GM23338 (cell line): Measurements from ENCODE around the gene TNFRSF19. TPM values are rescaled to one million over a fixed set of nuclear protein-coding genes. Genes with fewer than 3 reads are reported as not detected.

Source experiments
- ATAC-seq: fragments of 200-7000 bp; cut with Tn5 transposase; 3 replicates; pipeline ENCODE4 v1.9.1; 2020
- DNase-seq: peaks from one replicate; pipeline ENCODE4 v3.0.0-alpha.2; 2015; ENCODE audit warnings: low spot score
- H2AFZ ChIP-seq: fragments of 200-600 bp; sonication (generic); 2 replicates; pipeline ENCODE4 v1.8.0; 2016; ENCODE audit warnings: antibody characterized with exemption, mild to moderate bottlenecking, moderate library complexity
- H3F3A ChIP-seq: fragments of 200-600 bp; sonication (generic); replicated peaks from 2 replicates; pipeline ENCODE4 v1.8.0; 2017; ENCODE audit warnings: antibody characterized with exemption, mixed run types, low read depth
- H3K27ac ChIP-seq: fragments of 200-600 bp; sonication (generic); 2 replicates; pipeline ENCODE4 v1.6.1; 2016; ENCODE audit warnings: low read depth
- H3K27me3 ChIP-seq: fragments of 200-600 bp; sonication (generic); 2 replicates; pipeline ENCODE4 v1.8.0; 2016; ENCODE audit warnings: mild to moderate bottlenecking, mixed run types, moderate library complexity; ENCODE audit not compliant: insufficient read depth
- H3K36me3 ChIP-seq: fragments of 200-600 bp; sonication (generic); 2 replicates; pipeline ENCODE4 v1.8.0; 2016; ENCODE audit warnings: mild to moderate bottlenecking; ENCODE audit not compliant: insufficient read depth
- H3K4me1 ChIP-seq: fragments of 200-600 bp; sonication (generic); 2 replicates; pipeline ENCODE4 v1.8.0; 2016; ENCODE audit warnings: mild to moderate bottlenecking, moderate library complexity; ENCODE audit not compliant: insufficient read depth
- H3K4me2 ChIP-seq: fragments of 200-600 bp; sonication (generic); 2 replicates; pipeline ENCODE4 v1.7.1; 2017; ENCODE audit warnings: mixed run types
- H3K4me3 ChIP-seq: fragments of 200-600 bp; sonication (generic); 2 replicates; pipeline ENCODE4 v1.6.1; 2016; ENCODE audit warnings: mixed run types
- H3K79me2 ChIP-seq: fragments of 200-600 bp; sonication (generic); replicated peaks from 2 replicates; pipeline ENCODE4 v1.8.0; 2017; ENCODE audit warnings: mild to moderate bottlenecking; ENCODE audit not compliant: insufficient read depth
- H3K9me2 ChIP-seq: fragments of 200-600 bp; sonication (generic); 2 replicates; pipeline ENCODE4 v1.8.0; 2017; ENCODE audit not compliant: insufficient read depth
- H4K20me1 ChIP-seq: fragments of 200-600 bp; sonication (generic); replicated peaks from 2 replicates; pipeline ENCODE4 v1.8.0; 2017; ENCODE audit warnings: mild to moderate bottlenecking; ENCODE audit not compliant: insufficient read depth
- H3K27ac Mint-ChIP-seq: 2 replicates; pipeline ENCODE4 v1.8.0; 2020; ENCODE audit warnings: inconsistent platforms, mild to moderate bottlenecking, moderate library complexity, mixed read lengths
- H3K27me3 Mint-ChIP-seq: 3 replicates; pipeline ENCODE4 v1.8.0; 2022; ENCODE audit warnings: low read depth, mild to moderate bottlenecking, moderate library complexity, mixed read lengths, inconsistent platforms; ENCODE audit not compliant: insufficient read depth, poor library complexity
- H3K36me3 Mint-ChIP-seq: 3 replicates; pipeline ENCODE4 v1.8.0; 2021; ENCODE audit warnings: low read depth, mild to moderate bottlenecking, inconsistent platforms, moderate library complexity, mixed read lengths
- H3K4me1 Mint-ChIP-seq: 3 replicates; pipeline ENCODE4 v1.8.0; 2020; ENCODE audit warnings: mild to moderate bottlenecking, inconsistent platforms, mixed read lengths
- H3K4me3 Mint-ChIP-seq: 3 replicates; pipeline ENCODE4 v1.8.0; 2021; ENCODE audit warnings: moderate library complexity, mild to moderate bottlenecking, inconsistent platforms, mixed read lengths
- H3K9me3 Mint-ChIP-seq: 3 replicates; pipeline ENCODE4 v1.8.0; 2020; ENCODE audit warnings: moderate library complexity, mild to moderate bottlenecking, inconsistent platforms, mixed read lengths
- CREB1 ChIP-seq: fragments of 250-450 bp; sonication (Bioruptor Pico); IDR thresholded peaks from 2 replicates; pipeline ENCODE4 v1.5.0; 2020; ENCODE audit warnings: low read depth, mild to moderate bottlenecking, moderate library complexity
- ETS1 ChIP-seq: IDR thresholded peaks from 2 replicates; pipeline ENCODE4 v1.6.1; 2016; ENCODE audit warnings: antibody characterized with exemption
- EZH2phosphoT487 ChIP-seq: fragments of 200-600 bp; sonication (generic); IDR thresholded peaks from one replicate; pipeline ENCODE4 v1.8.1; 2018; ENCODE audit warnings: antibody characterized with exemption; ENCODE audit not compliant: unreplicated experiment
- JUNB ChIP-seq: IDR thresholded peaks from one replicate; pipeline ENCODE4 v1.6.1; 2016; ENCODE audit warnings: antibody characterized with exemption; ENCODE audit not compliant: unreplicated experiment
- NANOG ChIP-seq: IDR thresholded peaks from 2 replicates; pipeline ENCODE4 v1.6.1; 2016; ENCODE audit warnings: antibody characterized with exemption, borderline replicate concordance
- POLR2AphosphoS5 ChIP-seq: IDR thresholded peaks from 2 replicates; pipeline ENCODE4 v1.6.1; 2016; ENCODE audit warnings: antibody characterized with exemption, low read depth
- REST ChIP-seq: IDR thresholded peaks from one replicate; pipeline ENCODE4 v1.6.1; 2018; ENCODE audit warnings: antibody characterized with exemption; ENCODE audit not compliant: unreplicated experiment
- ZNF114 ChIP-seq: fragments of 250-450 bp; sonication (Bioruptor Pico); IDR thresholded peaks from 2 replicates; pipeline ENCODE4 v1.5.0; 2020; ENCODE audit warnings: mild to moderate bottlenecking, moderate library complexity
- ZNF331 ChIP-seq: fragments of 250-450 bp; sonication (Bioruptor Pico); IDR thresholded peaks from 2 replicates; pipeline ENCODE4 v1.5.0; 2020; ENCODE audit warnings: low read depth, mild to moderate bottlenecking, moderate library complexity
- polyA plus RNA-seq: library from polyadenylated mRNA; unstranded; fragments of >200 nt; fragmentation: Nextera tagmentation; extraction: Ambion mirVana; gene quantifications from 2 replicates; pipeline ENCODE4 v1.2.1, GENCODE V29; 2016
- total RNA-seq: library from RNA; depleted of rRNA; stranded (reverse); fragments of >200 nt; shearing (Covaris generic); gene quantifications from 2 replicates; pipeline ENCODE4 v1.2.3, GENCODE V29; 2014
- TF ChIP-seq, protein P1 (sequence below), 2 experiments: fragments of 200-600 bp in 1 of 2; sonication (generic) in 1 of 2; conservative IDR thresholded peaks; 2 replicates each; pipeline versions ENCODE4 v1.5.1 to v1.6.1; 2016 to 2017; ENCODE audit warnings: antibody characterized with exemption in 2 of 2, low read depth in 2 of 2, mild to moderate bottlenecking in 2 of 2, moderate library complexity in 1 of 2
- TF ChIP-seq, protein P2 (sequence below): fragments of 250-450 bp; sonication (Bioruptor Pico); IDR thresholded peaks from 2 replicates; pipeline ENCODE4 v1.5.0; 2020; ENCODE audit warnings: mild to moderate bottlenecking, moderate library complexity

TNFRSF19 gene
- total and polyA plus RNA-seq, 2 experiments from 2014 or later, result 0.21 to 0.35 TPM

GRCh38 chr13:23561261-23561660, 9.0 kb upstream of the TNFRSF19 start:
- H3K4me2 ChIP-seq, result no peak overlapping the region
- no peaks in the 10 kb centered on the region for H3K9me2 ChIP-seq
- H3K4me3 ChIP-seq, result no peak overlapping the region
- H3K27me3 ChIP-seq, result no peaks in the 10 kb centered on the region
- H3K36me3 Mint-ChIP-seq, result no peaks in the 10 kb centered on the region
- 0 out of 2 replicates have a peak, but pooled peaks cover 3% of the 10 kb centered on the region for H3F3A ChIP-seq
- no peaks in the 10 kb centered on the region for H3K4me1 ChIP-seq
- no peaks in the 10 kb centered on the region for H3K9me3 Mint-ChIP-seq
- no peak overlapping the region for H3K4me3 Mint-ChIP-seq
- H3K79me2 ChIP-seq, result no peaks in the 10 kb centered on the region
- TF ChIP-seq ZNF114 (CRISPR knock-in tag) (no peak), NANOG (no peak), ZNF331 (CRISPR knock-in tag) (no peak), POLR2AphosphoS5 (no peak), JUNB (no peak), CREB1 (no peak), REST (no peak), EZH2phosphoT487 (no peak), ETS1 (no peak)
- TF ChIP-seq, protein P1, sequence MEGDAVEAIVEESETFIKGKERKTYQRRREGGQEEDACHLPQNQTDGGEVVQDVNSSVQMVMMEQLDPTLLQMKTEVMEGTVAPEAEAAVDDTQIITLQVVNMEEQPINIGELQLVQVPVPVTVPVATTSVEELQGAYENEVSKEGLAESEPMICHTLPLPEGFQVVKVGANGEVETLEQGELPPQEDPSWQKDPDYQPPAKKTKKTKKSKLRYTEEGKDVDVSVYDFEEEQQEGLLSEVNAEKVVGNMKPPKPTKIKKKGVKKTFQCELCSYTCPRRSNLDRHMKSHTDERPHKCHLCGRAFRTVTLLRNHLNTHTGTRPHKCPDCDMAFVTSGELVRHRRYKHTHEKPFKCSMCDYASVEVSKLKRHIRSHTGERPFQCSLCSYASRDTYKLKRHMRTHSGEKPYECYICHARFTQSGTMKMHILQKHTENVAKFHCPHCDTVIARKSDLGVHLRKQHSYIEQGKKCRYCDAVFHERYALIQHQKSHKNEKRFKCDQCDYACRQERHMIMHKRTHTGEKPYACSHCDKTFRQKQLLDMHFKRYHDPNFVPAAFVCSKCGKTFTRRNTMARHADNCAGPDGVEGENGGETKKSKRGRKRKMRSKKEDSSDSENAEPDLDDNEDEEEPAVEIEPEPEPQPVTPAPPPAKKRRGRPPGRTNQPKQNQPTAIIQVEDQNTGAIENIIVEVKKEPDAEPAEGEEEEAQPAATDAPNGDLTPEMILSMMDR (conservative IDR thresholded peaks at IDR 0.05; ENCODE audit: low read depth in 2 of 2), result no peak
- TF ChIP-seq, protein P2, sequence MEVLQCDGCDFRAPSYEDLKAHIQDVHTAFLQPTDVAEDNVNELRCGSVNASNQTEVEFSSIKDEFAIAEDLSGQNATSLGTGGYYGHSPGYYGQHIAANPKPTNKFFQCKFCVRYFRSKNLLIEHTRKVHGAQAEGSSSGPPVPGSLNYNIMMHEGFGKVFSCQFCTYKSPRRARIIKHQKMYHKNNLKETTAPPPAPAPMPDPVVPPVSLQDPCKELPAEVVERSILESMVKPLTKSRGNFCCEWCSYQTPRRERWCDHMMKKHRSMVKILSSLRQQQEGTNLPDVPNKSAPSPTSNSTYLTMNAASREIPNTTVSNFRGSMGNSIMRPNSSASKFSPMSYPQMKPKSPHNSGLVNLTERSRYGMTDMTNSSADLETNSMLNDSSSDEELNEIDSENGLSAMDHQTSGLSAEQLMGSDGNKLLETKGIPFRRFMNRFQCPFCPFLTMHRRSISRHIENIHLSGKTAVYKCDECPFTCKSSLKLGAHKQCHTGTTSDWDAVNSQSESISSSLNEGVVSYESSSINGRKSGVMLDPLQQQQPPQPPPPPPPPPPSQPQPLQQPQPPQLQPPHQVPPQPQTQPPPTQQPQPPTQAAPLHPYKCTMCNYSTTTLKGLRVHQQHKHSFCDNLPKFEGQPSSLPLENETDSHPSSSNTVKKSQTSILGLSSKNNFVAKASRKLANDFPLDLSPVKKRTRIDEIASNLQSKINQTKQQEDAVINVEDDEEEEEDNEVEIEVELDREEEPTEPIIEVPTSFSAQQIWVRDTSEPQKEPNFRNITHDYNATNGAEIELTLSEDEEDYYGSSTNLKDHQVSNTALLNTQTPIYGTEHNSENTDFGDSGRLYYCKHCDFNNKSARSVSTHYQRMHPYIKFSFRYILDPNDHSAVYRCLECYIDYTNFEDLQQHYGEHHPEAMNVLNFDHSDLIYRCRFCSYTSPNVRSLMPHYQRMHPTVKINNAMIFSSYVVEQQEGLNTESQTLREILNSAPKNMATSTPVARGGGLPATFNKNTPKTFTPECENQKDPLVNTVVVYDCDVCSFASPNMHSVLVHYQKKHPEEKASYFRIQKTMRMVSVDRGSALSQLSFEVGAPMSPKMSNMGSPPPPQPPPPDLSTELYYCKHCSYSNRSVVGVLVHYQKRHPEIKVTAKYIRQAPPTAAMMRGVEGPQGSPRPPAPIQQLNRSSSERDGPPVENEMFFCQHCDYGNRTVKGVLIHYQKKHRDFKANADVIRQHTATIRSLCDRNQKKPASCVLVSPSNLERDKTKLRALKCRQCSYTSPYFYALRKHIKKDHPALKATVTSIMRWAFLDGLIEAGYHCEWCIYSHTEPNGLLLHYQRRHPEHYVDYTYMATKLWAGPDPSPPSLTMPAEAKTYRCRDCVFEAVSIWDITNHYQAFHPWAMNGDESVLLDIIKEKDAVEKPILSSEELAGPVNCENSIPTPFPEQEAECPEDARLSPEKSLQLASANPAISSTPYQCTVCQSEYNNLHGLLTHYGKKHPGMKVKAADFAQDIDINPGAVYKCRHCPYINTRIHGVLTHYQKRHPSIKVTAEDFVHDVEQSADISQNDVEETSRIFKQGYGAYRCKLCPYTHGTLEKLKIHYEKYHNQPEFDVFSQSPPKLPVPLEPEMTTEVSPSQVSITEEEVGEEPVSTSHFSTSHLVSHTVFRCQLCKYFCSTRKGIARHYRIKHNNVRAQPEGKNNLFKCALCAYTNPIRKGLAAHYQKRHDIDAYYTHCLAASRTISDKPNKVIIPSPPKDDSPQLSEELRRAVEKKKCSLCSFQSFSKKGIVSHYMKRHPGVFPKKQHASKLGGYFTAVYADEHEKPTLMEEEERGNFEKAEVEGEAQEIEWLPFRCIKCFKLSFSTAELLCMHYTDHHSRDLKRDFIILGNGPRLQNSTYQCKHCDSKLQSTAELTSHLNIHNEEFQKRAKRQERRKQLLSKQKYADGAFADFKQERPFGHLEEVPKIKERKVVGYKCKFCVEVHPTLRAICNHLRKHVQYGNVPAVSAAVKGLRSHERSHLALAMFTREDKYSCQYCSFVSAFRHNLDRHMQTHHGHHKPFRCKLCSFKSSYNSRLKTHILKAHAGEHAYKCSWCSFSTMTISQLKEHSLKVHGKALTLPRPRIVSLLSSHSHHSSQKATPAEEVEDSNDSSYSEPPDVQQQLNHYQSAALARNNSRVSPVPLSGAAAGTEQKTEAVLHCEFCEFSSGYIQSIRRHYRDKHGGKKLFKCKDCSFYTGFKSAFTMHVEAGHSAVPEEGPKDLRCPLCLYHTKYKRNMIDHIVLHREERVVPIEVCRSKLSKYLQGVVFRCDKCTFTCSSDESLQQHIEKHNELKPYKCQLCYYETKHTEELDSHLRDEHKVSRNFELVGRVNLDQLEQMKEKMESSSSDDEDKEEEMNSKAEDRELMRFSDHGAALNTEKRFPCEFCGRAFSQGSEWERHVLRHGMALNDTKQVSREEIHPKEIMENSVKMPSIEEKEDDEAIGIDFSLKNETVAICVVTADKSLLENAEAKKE (CRISPR knock-in tag), result no peak
- peaks cover 2% of the 10 kb centered on the region for H3K27me3 Mint-ChIP-seq
- H3K36me3 ChIP-seq, result no peaks in the 10 kb centered on the region
- H3K27ac ChIP-seq, result no peak overlapping the region
- no peaks in the 10 kb centered on the region for H3K4me1 Mint-ChIP-seq
- H4K20me1 ChIP-seq, result no peaks in the 10 kb centered on the region
- ATAC-seq, result no peak
- DNase-seq, result no peak
- H3K27ac Mint-ChIP-seq, result no peak overlapping the region
- H2AFZ ChIP-seq, result no peak overlapping the region
